ENCODE measurements around the gene RPL29.

DNA sequence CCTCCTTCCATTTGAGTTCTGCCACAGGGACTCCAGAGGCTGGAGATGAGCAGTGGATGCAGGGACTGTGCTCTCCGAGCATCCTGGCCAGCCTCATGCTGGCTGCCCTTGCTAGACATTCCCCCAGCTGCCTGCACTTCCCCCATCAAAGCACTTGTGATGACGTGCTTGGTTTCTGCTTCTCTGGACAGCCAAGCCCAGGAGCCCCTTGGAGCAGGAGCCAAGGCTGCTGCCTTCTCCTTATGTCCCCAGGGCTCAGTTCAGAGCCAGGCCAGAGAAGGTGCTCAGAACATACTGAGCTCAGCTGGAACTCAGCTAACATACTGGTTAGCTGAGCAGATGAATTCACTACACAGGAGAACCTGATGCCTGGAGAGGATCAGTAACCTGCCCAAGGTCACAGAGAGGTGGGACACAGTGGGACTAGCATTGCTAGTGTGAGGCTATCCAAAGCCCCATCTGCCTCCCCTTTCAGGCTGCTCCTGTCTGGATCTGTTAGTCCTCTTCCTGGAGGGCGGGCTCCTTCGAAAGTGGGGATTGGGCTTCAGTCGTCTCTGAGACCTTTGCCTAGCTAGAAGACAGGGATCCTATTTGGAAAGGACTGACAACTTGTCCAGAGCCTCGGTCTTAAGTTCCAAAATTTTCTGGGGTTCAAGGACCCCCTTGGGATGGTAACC lies 32.7 kb downstream of the RPL29 start:
- TF ChIP-seq POLR2A (IDR thresholded peaks at IDR 0.05) = no peak
- TF ChIP-seq, protein P1, sequence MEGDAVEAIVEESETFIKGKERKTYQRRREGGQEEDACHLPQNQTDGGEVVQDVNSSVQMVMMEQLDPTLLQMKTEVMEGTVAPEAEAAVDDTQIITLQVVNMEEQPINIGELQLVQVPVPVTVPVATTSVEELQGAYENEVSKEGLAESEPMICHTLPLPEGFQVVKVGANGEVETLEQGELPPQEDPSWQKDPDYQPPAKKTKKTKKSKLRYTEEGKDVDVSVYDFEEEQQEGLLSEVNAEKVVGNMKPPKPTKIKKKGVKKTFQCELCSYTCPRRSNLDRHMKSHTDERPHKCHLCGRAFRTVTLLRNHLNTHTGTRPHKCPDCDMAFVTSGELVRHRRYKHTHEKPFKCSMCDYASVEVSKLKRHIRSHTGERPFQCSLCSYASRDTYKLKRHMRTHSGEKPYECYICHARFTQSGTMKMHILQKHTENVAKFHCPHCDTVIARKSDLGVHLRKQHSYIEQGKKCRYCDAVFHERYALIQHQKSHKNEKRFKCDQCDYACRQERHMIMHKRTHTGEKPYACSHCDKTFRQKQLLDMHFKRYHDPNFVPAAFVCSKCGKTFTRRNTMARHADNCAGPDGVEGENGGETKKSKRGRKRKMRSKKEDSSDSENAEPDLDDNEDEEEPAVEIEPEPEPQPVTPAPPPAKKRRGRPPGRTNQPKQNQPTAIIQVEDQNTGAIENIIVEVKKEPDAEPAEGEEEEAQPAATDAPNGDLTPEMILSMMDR (IDR thresholded peaks at IDR 0.05) = no peak

All from body of pancreas (tissue), 4 donors.